ENCODE measurements around the gene ELOVL3. TPM values are rescaled to one million over a fixed set of nuclear protein-coding genes. Genes with fewer than 3 reads are reported as not detected.

ELOVL3 gene
- total and polyA plus RNA-seq, 2 of the 4 experiments (the other 2 are of a cell fraction) = 0.09 to 0.36 TPM

GRCh38 chr10:102245082-102245931 is 19.2 kb downstream of the ELOVL3 start, which contains the start of gene GBF1 (continued):
- TF ChIP-seq, protein P1, sequence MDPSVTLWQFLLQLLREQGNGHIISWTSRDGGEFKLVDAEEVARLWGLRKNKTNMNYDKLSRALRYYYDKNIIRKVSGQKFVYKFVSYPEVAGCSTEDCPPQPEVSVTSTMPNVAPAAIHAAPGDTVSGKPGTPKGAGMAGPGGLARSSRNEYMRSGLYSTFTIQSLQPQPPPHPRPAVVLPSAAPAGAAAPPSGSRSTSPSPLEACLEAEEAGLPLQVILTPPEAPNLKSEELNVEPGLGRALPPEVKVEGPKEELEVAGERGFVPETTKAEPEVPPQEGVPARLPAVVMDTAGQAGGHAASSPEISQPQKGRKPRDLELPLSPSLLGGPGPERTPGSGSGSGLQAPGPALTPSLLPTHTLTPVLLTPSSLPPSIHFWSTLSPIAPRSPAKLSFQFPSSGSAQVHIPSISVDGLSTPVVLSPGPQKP (IDR thresholded peaks at IDR 0.05; ENCODE audit: borderline replicate concordance, low read depth, low read length) = no peak
- no peak for TF ChIP-seq NFE2L2 (IDR thresholded peaks at IDR 0.05; ENCODE audit: low read depth, low read length)

DNA sequence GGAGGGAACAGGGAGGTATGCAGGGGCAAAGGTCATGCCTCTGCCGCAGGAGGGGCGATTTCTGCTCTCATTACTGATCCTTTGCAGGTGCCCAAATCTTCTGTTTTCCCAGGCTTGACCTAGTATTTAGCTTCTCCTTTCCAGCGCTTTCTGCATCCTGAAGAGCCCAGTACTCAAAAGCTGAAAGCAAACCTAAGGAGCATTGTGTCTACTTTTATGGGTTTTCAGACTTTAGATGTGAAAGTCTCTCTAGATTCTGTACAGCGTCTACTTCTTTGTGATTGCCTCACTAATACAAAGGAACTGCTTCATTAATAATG is 19.8 kb downstream of the ELOVL3 start:
- Histone ChIP-seq H3K4me1 (ENCODE audit: control insufficient read depth, insufficient read depth, low read length) (peaks cover 15% of the 10 kb centered on the region), H2BK15ac (ENCODE audit: low read depth, low read length) (no peak overlapping the region), H3K36me3 (ENCODE audit: control insufficient read depth, insufficient read depth, low read length) (no peaks in the 10 kb centered on the region; the same call in 1 of the 2 replicates), H3K27ac (ENCODE audit: insufficient read depth, low read length) (peak overlapping the region; percentile 81), H2BK20ac (ENCODE audit: low read depth, low read length) (no peak overlapping the region), H4K8ac (ENCODE audit: low read depth in 2 of 2, low read length in 2 of 2) (peak overlapping the region; percentile 64 to 68), H4K91ac (ENCODE audit: insufficient read depth, low read depth, low read length) (peak overlapping the region; percentile 85), H4K5ac (ENCODE audit: low read depth, low read length) (peak overlapping the region; percentile 71), H3K9me3 (ENCODE audit: control insufficient read depth, insufficient read depth, low read length) (no peaks in the 10 kb centered on the region), H3K4me2 (ENCODE audit: low read depth, low read length) (peak overlapping the region; percentile 85), H3K4ac (ENCODE audit: low read depth, low read length) (peak overlapping the region; percentile 91), H3K9ac (ENCODE audit: low read depth, low read length) (peak overlapping the region; percentile 81), H2AFZ (replicated peaks; ENCODE audit: low read length, poor library complexity) (peak overlapping the region; percentile 91), H3K18ac (ENCODE audit: low read depth, low read length) (peak overlapping the region; percentile 43), H3K4me3 (ENCODE audit: insufficient read depth, low read depth, low read length) (peak overlapping the region; percentile 78), H3K9me1 (ENCODE audit: insufficient read depth, low read length) (peaks cover 35% of the 10 kb centered on the region), H2BK5ac (ENCODE audit: low read depth, low read length, poor library complexity, severe bottlenecking) (peak overlapping the region; percentile 65), H3K27me3 (ENCODE audit: control insufficient read depth, insufficient read depth, low read length) (peaks cover 3% of the 10 kb centered on the region), H3K14ac (replicated peaks; ENCODE audit: low read depth, low read length) (peak overlapping the region; percentile 97), H3K79me1 (ENCODE audit: low read depth in 1 of 2, low read length in 2 of 2) (peaks cover 0 to 69% of the 10 kb centered on the region in 2 experiments; a peak in 2 of 4 replicates), H4K20me1 (ENCODE audit: insufficient read depth, low read length) (peaks cover 54% of the 10 kb centered on the region), H2AK5ac (ENCODE audit: low read depth, low read length) (peak overlapping the region; percentile 83), H2AK9ac (replicated peaks; ENCODE audit: low read depth, low read length, poor library complexity) (peak overlapping the region; percentile 95), H2BK120ac (ENCODE audit: low read depth, low read length) (0 out of 2 replicates have a peak overlapping the region, but pooled peaks have one; percentile 45), H3K56ac (ENCODE audit: extremely low read depth, insufficient read depth, low read length) (peak overlapping the region; percentile 89), H3K23ac (ENCODE audit: low read depth, low read length) (peak overlapping the region; percentile 25; the same call in 1 of the 2 replicates)
- no peak for TF ChIP-seq POLR2A (IDR thresholded peaks at IDR 0.05; ENCODE audit: low read depth, low read length)
- TF ChIP-seq FOS (IDR thresholded peaks at IDR 0.05; ENCODE audit: low read depth, low read length) = no peak
- no peak for TF ChIP-seq NFE2L2 (IDR thresholded peaks at IDR 0.05; ENCODE audit: low read depth, low read length)
- TF ChIP-seq RAD21 (IDR thresholded peaks at IDR 0.05; ENCODE audit: low read length) = no peak
- no peak for TF ChIP-seq MAZ (IDR thresholded peaks at IDR 0.05; ENCODE audit: borderline replicate concordance, low read depth, low read length)
- TF ChIP-seq MAFK (IDR thresholded peaks at IDR 0.05; ENCODE audit: low read depth, low read length) = no peak
- TF ChIP-seq BHLHE40 (IDR thresholded peaks at IDR 0.05; ENCODE audit: low read depth, low read length) = no peak
- TF ChIP-seq CHD1 (IDR thresholded peaks at IDR 0.05; ENCODE audit: low read depth, low read length) = no peak
- no peak for TF ChIP-seq CEBPB (IDR thresholded peaks at IDR 0.05; ENCODE audit: low read depth, low read length)
- no peak for TF ChIP-seq RFX5 (IDR thresholded peaks at IDR 0.05; ENCODE audit: low read depth, low read length)
- no peak for TF ChIP-seq SMC3 (IDR thresholded peaks at IDR 0.05; ENCODE audit: low read depth, low read length)
- TF ChIP-seq, protein P1 (IDR thresholded peaks at IDR 0.05; ENCODE audit: borderline replicate concordance, low read depth, low read length) = no peak
- WGBS, 2 experiments (ENCODE audit: extremely low coverage in 2 of 2, insufficient read length in 1 of 2) = no CpG with 5 or more reads among the region's 4 CpGs
- no peak for DNase-seq
- ChIA-PET CTCF (interaction anchor here (1.0 to 1.2 kb wide), 2 partner anchors 10 to 16 kb away, joined by 3 read pairs; no protein-coding TSS in a partner anchor), POLR2A (ENCODE audit: unreplicated experiment) (no interaction called here)
- dilution Hi-C loops (cut with HindIII; ENCODE audit: low sequenced_read_pairs, unreplicated experiment) = no loop called here
- in situ Hi-C loops (cut with MboI; ENCODE audit: low sequenced_read_pairs) = no loop called here
- BruUV-seq (replicated peaks) = no TSS peak
- no peak for ATAC-seq (ENCODE audit: low read depth)
- intact Hi-C loops (cut with micrococcal nuclease) = loop anchor here (2.0 to 5.0 kb wide), 2 partner anchors 23 to 96 kb away; no protein-coding TSS in a partner anchor

Measured in IMR-90 (cell line).